Osteoblast (primary cell): Measurements from ENCODE around the gene LYZL6. TPM values are rescaled to one million over a fixed set of nuclear protein-coding genes. Genes with fewer than 3 reads are reported as not detected.
"Not testable (repeated sequence)": the region's sequence is repeated elsewhere in the genome, so short reads cannot be mapped to it uniquely, and the experiment has no call there.

Experiments used
- DNase-seq: peaks from one replicate; pipeline ENCODE4 v3.0.0; 2011; ENCODE audit warnings: low spot score, mixed read lengths; ENCODE audit not compliant: insufficient read length; ENCODE audit errors: missing footprints
- H2AFZ ChIP-seq: 2 replicates; pipeline ENCODE4 v1.6.0; 2011; ENCODE audit warnings: mild to moderate bottlenecking, low read length
- H3K27ac ChIP-seq: 2 replicates; pipeline ENCODE4 v1.5.1; 2011; ENCODE audit warnings: mild to moderate bottlenecking, low read depth, low read length, moderate library complexity
- H3K27me3 ChIP-seq: 2 replicates; pipeline ENCODE4 v1.6.0; 2012; ENCODE audit warnings: mild to moderate bottlenecking, control low read depth, inconsistent platforms, low read length, moderate library complexity; ENCODE audit not compliant: insufficient read depth
- H3K36me3 ChIP-seq: 2 replicates; pipeline ENCODE4 v1.5.1; 2011; ENCODE audit warnings: mild to moderate bottlenecking, low read length, control low read depth, moderate library complexity; ENCODE audit not compliant: insufficient read depth
- H3K4me1 ChIP-seq: 2 replicates; pipeline ENCODE4 v1.5.1; 2011; ENCODE audit warnings: mild to moderate bottlenecking, low read length, control low read depth, moderate library complexity; ENCODE audit not compliant: insufficient read depth
- H3K4me2 ChIP-seq: 2 replicates; pipeline ENCODE4 v1.6.0; 2011; ENCODE audit warnings: mild to moderate bottlenecking, low read length; ENCODE audit not compliant: insufficient read depth
- H3K4me3 ChIP-seq: fragments of 200-600 bp; sonication (generic); 3 replicates; pipeline ENCODE4 v1.5.1; 2012; ENCODE audit warnings: mild to moderate bottlenecking, low read length, inconsistent platforms; ENCODE audit not compliant: insufficient read depth
- H3K79me2 ChIP-seq: 2 replicates; pipeline ENCODE4 v1.6.0; 2012; ENCODE audit warnings: mild to moderate bottlenecking, low read length, control low read depth, inconsistent platforms; ENCODE audit not compliant: insufficient read depth
- H3K9me3 ChIP-seq: 2 replicates; pipeline ENCODE4 v1.5.1; 2011; ENCODE audit warnings: low read depth, low read length, control low read depth
- H4K20me1 ChIP-seq: 2 replicates; pipeline ENCODE4 v1.6.0; 2012; ENCODE audit warnings: mild to moderate bottlenecking, low read length, control low read depth; ENCODE audit not compliant: insufficient read depth
- total RNA-seq: library from RNA; depleted of rRNA; stranded (reverse); fragments of >200 nt; gene quantifications from 2 replicates; pipeline ENCODE4 v1.2.3, GENCODE V29; 2012
- TF ChIP-seq, protein P1 (sequence below): IDR thresholded peaks from 2 replicates; pipeline ENCODE4 v1.5.1; 2011; ENCODE audit warnings: mild to moderate bottlenecking, low read depth, low read length, moderate library complexity; ENCODE audit errors: extremely low read depth

Gene LYZL6
- total RNA-seq, 1 donor: not detected

DNA sequence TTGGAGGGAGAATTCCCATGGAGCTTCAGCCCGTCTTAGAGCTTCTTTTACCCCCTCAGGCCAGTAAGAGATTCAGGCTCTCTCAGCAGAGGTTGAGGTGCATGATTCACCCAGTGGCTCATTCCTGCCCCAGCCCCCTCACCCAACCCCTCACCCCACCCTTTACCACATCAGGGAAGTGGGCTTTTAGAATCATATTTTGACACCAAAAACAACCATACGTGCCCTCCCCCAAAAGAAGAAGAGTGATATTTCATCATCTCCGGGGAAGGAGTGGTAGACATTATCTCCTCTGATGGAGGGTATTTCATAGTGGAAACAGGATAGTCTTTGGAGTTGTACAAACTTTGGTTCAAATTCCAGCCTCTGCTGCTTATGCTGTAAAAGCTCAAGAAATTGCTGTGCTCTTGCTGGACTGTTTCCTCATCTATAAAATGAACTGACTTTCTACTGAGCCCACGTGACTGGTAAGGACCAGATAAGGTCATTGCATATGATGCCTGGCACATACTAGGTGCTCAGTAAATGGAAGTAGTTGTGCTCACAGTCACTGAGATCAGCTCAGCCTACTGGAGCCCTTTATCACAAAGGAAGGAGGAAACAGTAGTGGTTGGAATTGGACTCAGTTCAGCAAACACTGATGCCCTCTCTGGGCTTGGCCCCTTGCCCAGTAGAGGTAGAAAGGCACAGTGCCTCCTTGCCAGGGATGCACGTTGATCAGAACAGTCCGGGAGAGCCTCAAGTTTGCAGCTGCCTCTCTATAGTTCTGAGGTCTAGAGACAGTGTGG, 45.0 kb downstream of the LYZL6 start:
- no peak overlapping the region for H3K4me3 ChIP-seq
- no peaks in the 10 kb centered on the region for H3K9me3 ChIP-seq
- no peak overlapping the region for H2AFZ ChIP-seq
- TF ChIP-seq, protein P1, sequence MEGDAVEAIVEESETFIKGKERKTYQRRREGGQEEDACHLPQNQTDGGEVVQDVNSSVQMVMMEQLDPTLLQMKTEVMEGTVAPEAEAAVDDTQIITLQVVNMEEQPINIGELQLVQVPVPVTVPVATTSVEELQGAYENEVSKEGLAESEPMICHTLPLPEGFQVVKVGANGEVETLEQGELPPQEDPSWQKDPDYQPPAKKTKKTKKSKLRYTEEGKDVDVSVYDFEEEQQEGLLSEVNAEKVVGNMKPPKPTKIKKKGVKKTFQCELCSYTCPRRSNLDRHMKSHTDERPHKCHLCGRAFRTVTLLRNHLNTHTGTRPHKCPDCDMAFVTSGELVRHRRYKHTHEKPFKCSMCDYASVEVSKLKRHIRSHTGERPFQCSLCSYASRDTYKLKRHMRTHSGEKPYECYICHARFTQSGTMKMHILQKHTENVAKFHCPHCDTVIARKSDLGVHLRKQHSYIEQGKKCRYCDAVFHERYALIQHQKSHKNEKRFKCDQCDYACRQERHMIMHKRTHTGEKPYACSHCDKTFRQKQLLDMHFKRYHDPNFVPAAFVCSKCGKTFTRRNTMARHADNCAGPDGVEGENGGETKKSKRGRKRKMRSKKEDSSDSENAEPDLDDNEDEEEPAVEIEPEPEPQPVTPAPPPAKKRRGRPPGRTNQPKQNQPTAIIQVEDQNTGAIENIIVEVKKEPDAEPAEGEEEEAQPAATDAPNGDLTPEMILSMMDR: no peak
- H4K20me1 ChIP-seq: no peaks in the 10 kb centered on the region
- H3K27ac ChIP-seq: no peak overlapping the region
- no peak for DNase-seq
- H3K36me3 ChIP-seq: no peaks in the 10 kb centered on the region
- peaks cover 3% of the 10 kb centered on the region for H3K27me3 ChIP-seq
- no peak overlapping the region for H3K4me2 ChIP-seq
- no peaks in the 10 kb centered on the region for H3K79me2 ChIP-seq
- H3K4me1 ChIP-seq: peaks cover 26% of the 10 kb centered on the region

DNA sequence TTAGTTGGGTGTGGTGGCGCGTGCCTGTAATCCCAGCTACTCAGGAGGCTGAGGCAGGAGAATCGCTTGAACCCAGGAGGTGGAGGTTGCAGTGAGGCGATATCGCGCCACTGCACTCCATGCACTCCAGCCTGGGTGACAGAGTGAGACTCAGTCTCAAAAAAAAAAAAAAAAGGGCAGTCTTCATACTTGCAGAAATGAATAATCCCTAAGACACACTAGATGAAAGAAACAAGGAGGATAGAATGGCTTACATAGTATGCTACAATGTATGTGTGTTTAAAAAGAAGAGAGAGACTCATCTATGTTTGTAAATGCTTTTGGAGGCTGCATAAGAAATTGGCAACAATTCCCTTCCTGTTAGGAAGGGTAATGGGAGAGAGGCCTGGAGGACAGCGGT, 45.7 kb downstream of the LYZL6 start:
- H3K27ac ChIP-seq, H3K4me3 ChIP-seq, H3K9me3 ChIP-seq, H2AFZ ChIP-seq, H3K36me3 ChIP-seq, H3K4me2 ChIP-seq, DNase-seq, H4K20me1 ChIP-seq, H3K79me2 ChIP-seq, H3K27me3 ChIP-seq: not testable (repeated sequence)
- H3K4me1 ChIP-seq: peaks cover 29% of the 10 kb centered on the region

DNA sequence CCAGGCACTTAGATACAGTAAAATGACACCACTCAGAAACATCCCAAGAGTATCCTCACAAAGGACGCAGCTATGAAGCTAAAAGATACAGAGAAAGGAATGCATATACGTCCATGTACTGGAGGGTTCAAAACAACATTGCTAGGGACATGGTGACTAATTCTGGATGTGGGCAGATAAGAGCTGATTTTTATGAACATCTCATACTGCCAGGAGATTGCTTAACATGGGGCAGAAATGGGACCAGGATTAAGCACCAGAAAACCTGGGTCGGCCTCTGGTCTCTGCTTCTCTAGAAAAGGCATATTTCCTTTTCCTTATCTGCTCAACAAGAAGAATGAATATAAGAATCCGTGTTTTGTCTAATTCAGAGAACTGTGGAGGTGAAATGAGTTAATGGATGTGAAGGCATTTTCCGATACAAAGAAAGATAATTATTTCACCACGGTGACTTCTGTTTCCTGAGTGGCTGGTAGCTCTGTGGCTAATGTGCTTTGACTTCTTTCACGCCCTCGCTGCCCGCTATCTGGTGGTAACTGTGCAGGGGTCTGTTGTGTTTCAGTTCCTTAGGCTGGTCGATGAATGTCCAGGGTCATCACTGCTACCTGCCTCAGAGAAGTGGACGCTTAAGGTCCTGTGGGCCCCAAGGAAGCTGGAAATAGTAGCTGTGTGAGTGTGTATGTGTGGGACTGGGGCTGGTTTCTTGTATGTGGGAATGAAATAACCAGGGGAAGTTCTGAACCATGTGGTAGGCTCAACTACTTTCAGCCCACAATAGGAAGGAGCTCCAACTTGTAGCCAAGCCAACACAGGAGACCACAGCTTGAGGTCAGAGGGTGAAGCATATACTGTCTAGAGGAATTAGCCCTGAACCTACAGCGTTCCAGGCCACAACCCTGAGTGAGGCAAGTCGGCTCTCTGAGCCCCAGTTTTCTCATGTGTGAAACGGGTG, 47.6 kb downstream of the LYZL6 start:
- Histone ChIP-seq H3K27me3 (no peaks in the 10 kb centered on the region), H3K4me3 (no peak overlapping the region), H3K9me3 (no peaks in the 10 kb centered on the region), H3K4me1 (peaks cover 37% of the 10 kb centered on the region), H4K20me1 (no peaks in the 10 kb centered on the region), H3K27ac (peak overlapping the region; percentile 42), H3K36me3 (no peaks in the 10 kb centered on the region), H3K4me2 (peak overlapping the region; percentile 8), H2AFZ (peak overlapping the region; percentile 17), H3K79me2 (no peaks in the 10 kb centered on the region)
- DNase-seq: peak; percentile 86
- TF ChIP-seq, protein P1: no peak

- H3K4me1 ChIP-seq: peaks cover 32% of the 10 kb centered on the region
- TF ChIP-seq, protein P1: no peak
Measured at GRCh38 chr17:35894206-35894605, 49.3 kb downstream of the LYZL6 start.

More at GRCh38 chr17:35894206-35894605, 49.3 kb downstream of the LYZL6 start:
- Histone ChIP-seq H3K9me3 (no peaks in the 10 kb centered on the region), H3K4me2 (no peak overlapping the region), H3K36me3 (no peaks in the 10 kb centered on the region), H3K27me3 (no peaks in the 10 kb centered on the region), H3K79me2 (no peaks in the 10 kb centered on the region), H4K20me1 (no peaks in the 10 kb centered on the region), H2AFZ (no peak overlapping the region), H3K27ac (no peak overlapping the region), H3K4me3 (no peak overlapping the region)
- DNase-seq: no peak
